ENCODE data around the gene CYB5R3.
"Not testable (repeated sequence)": the region's sequence is repeated elsewhere in the genome, so short reads cannot be mapped to it uniquely, and the experiment has no call there.

The CYB5R3 gene

GRCh38 chr22:42596336-42596735 lies 52.9 kb downstream of the CYB5R3 start:
- no peak for DNase-seq

GRCh38 chr22:42595434-42595833 lies 53.8 kb downstream of the CYB5R3 start:
- no peak for DNase-seq

GRCh38 chr22:42591987-42592386 lies 57.2 kb downstream of the CYB5R3 start:
- DNase-seq: no peak

GRCh38 chr22:42587588-42588175 lies 61.5 kb downstream of the CYB5R3 start:
- no peak for DNase-seq

GRCh38 chr22:42586381-42586780 lies 62.8 kb downstream of the CYB5R3 start:
- DNase-seq: no peak

- no peak for DNase-seq
Measured at GRCh38 chr22:42585096-42585495, 64.1 kb downstream of the CYB5R3 start.

GRCh38 chr22:42584364-42584940 lies 64.7 kb downstream of the CYB5R3 start:
- no peak for DNase-seq

- no peak for DNase-seq
Measured at GRCh38 chr22:42582987-42583386, 66.2 kb downstream of the CYB5R3 start.

- DNase-seq: peak; percentile 89
Measured at GRCh38 chr22:42581762-42582716, 67.2 kb downstream of the CYB5R3 start.

- not testable (repeated sequence) for DNase-seq
Measured at GRCh38 chr22:42581194-42581761, 67.9 kb downstream of the CYB5R3 start.

GRCh38 chr22:42580040-42580439 lies 69.2 kb downstream of the CYB5R3 start:
- not testable (repeated sequence) for DNase-seq

- DNase-seq: no peak
Measured at GRCh38 chr22:42577623-42578240, 71.5 kb downstream of the CYB5R3 start.

- not testable (repeated sequence) for DNase-seq
Measured at GRCh38 chr22:42577141-42577540, 72.1 kb downstream of the CYB5R3 start.

GRCh38 chr22:42575996-42576574 lies 73.1 kb downstream of the CYB5R3 start:
- not testable (repeated sequence) for DNase-seq

GRCh38 chr22:42574468-42574867 lies 74.7 kb downstream of the CYB5R3 start:
- not testable (repeated sequence) for DNase-seq

- not testable (repeated sequence) for DNase-seq
Measured at GRCh38 chr22:42574046-42574445, 75.1 kb downstream of the CYB5R3 start.

GRCh38 chr22:42571068-42571467 lies 78.1 kb downstream of the CYB5R3 start:
- not testable (repeated sequence) for DNase-seq

- DNase-seq: not testable (repeated sequence)
Measured at GRCh38 chr22:42570580-42570979, 78.6 kb downstream of the CYB5R3 start.

- not testable (repeated sequence) for DNase-seq
Measured at GRCh38 chr22:42567950-42568349, 81.2 kb downstream of the CYB5R3 start.

Data from activated CD4-positive, alpha-beta T cell treated with anti-CD3 and anti-CD28 coated beads, Interleukin-2, Interleukin-6, amounts not matched to agents 100 ng/mL and 50 ng/mL, durations not matched to agents 16 hours and 8 hours (primary cell).